T-helper 17 cell (primary cell): ENCODE measurements around the gene PGF. TPM values are rescaled to one million over a fixed set of nuclear protein-coding genes. Genes with fewer than 3 reads are reported as not detected.
A peak's percentile ranks its signal among the peaks of the same experiment; 100 is the strongest.

Experiments used
- ATAC-seq: fragments of 150-1000 bp; cut with Tn5 transposase; 2 replicates; pipeline ENCODE4 v1.10.0; 2021; ENCODE audit warnings: mild to moderate bottlenecking, moderate library complexity
- DNase-seq, 3 donors: peaks; one replicate each; pipeline versions ENCODE4 v3.0.0 to v3.0.0-alpha.2; 2020 to 2021
- H3K9me3 ChIP-seq: one replicate; pipeline ENCODE4 v1.7.0; 2013; ENCODE audit warnings: low read length, mild to moderate bottlenecking; ENCODE audit not compliant: control insufficient read depth, poor library complexity, severe bottlenecking
- H3K27ac Mint-ChIP-seq: one replicate; pipeline ENCODE4 v1.8.0; 2022; ENCODE audit warnings: mild to moderate bottlenecking, moderate library complexity, mixed read lengths
- H3K27me3 Mint-ChIP-seq: one replicate; pipeline ENCODE4 v1.8.0; 2022; ENCODE audit warnings: mixed read lengths
- H3K36me3 Mint-ChIP-seq: one replicate; pipeline ENCODE4 v1.8.0; 2022; ENCODE audit warnings: low read depth, mixed read lengths
- H3K4me1 Mint-ChIP-seq: one replicate; pipeline ENCODE4 v1.8.0; 2022; ENCODE audit warnings: mild to moderate bottlenecking, mixed read lengths
- H3K4me3 Mint-ChIP-seq: one replicate; pipeline ENCODE4 v1.8.0; 2022; ENCODE audit warnings: mild to moderate bottlenecking, moderate library complexity, mixed read lengths
- total RNA-seq, 4 donors: library from RNA in 2 of 4; stranded (reverse) in 2 of 4; gene quantifications; one replicate each; pipeline ENCODE4 v1.2.3 and lab custom pipeline; 2022 to 2026

PGF gene
- total RNA-seq, 2 donors from 2014 or later = not detected

DNA sequence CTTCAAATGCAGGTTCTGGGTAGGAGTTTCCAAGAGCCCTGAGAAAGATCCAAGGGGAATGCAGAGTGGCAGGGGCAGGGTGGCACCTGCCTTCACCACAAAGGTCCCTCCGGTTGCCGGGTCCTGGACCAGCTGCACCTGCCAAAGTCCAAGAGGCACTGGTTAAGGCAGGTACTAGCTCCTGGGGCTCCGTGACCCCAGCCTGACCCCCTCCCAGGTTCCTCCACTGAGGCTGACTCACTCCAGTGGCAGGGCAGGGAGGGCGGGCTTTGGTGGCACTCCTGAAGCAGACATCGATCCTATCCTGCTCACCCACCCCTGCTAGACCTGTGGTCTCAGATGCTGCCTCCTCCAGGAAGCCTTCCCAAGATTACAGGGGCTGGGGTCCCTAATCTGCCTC, 43.7 kb downstream of the PGF start:
- Mint-ChIP-seq H3K27ac (no peak overlapping the region), H3K27me3 (no peaks in the 10 kb centered on the region), H3K4me3 (no peak overlapping the region), H3K4me1 (no peaks in the 10 kb centered on the region), H3K36me3 (no peaks in the 10 kb centered on the region)
- ATAC-seq (no peak), DNase-seq (no peak)
- no peaks in the 10 kb centered on the region for H3K9me3 ChIP-seq

DNA sequence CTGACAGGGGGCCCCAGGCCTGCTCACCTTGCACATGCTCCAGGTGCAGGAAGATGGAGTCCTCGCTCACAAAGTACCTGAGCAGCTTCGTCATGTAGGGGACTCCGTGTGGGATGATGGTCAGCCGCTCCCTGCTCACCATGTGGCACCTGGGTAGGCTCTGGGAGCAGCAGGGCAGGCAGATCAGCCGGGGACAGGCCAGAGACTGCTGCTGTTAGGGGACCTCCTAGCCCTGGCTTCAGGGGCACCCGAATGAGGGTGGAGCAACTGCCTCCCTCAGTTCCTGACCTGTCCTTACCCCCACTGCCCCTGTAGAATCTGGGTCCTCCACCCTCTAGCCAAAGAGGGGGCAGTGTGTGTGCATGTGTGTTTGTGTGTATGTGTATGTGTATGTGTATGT, 44.2 kb downstream of the PGF start:
- H3K27me3 Mint-ChIP-seq = no peaks in the 10 kb centered on the region
- no peak for ATAC-seq
- H3K4me1 Mint-ChIP-seq = no peaks in the 10 kb centered on the region
- H3K4me3 Mint-ChIP-seq = no peak overlapping the region
- no peak for DNase-seq
- no peaks in the 10 kb centered on the region for H3K36me3 Mint-ChIP-seq
- no peaks in the 10 kb centered on the region for H3K9me3 ChIP-seq
- H3K27ac Mint-ChIP-seq = no peak overlapping the region

DNA sequence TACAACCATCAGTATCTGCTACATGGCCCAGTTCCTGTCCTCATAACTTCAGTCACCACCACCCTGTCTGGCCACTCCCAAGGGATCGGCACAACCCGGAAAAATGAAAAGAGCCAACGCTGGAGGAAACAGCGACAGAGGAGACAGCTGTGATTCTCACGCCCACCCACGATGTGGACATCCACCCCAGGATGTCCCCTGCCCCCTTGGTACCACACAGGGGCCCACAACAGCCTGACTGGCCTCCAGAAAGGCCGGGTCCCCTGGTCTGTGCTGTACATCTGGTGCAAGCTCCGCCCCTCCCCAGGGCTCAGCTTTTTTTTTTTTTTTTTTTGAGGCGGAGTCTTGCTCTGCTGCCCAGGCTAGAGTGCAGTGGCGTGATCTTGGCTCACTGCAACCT, 44.8 kb downstream of the PGF start:
- DNase-seq = no peak
- no peak overlapping the region for H3K27ac Mint-ChIP-seq
- ATAC-seq = no peak
- H3K4me1 Mint-ChIP-seq = no peaks in the 10 kb centered on the region
- no peaks in the 10 kb centered on the region for H3K27me3 Mint-ChIP-seq
- H3K9me3 ChIP-seq = no peaks in the 10 kb centered on the region
- no peaks in the 10 kb centered on the region for H3K36me3 Mint-ChIP-seq
- no peak overlapping the region for H3K4me3 Mint-ChIP-seq

DNA sequence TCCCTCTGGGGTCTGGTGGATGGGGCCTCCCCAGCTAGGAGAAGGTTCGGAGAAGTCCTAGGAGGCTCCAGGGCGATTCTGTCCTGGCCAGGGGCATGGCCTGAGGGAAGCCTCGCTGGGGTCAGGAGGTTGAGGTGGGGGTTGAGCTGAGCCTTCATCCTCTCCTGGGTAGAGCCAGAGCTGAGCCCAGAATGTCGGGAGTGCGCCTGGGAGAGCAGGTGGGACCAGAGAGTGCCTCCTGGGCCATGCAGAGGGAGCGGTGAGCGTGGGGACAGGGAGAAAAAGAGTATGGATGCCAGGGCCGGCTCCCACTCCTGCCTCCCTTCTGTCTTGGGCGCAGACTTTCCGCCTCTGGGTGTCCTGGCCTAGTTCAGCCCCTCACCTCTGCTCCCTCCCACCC, 45.5 kb downstream of the PGF start:
- H3K4me3 Mint-ChIP-seq = no peak overlapping the region
- no peaks in the 10 kb centered on the region for H3K36me3 Mint-ChIP-seq
- H3K27me3 Mint-ChIP-seq = no peaks in the 10 kb centered on the region
- no peak for DNase-seq
- no peaks in the 10 kb centered on the region for H3K4me1 Mint-ChIP-seq
- no peaks in the 10 kb centered on the region for H3K9me3 ChIP-seq
- no peak for ATAC-seq
- no peak overlapping the region for H3K27ac Mint-ChIP-seq

DNA sequence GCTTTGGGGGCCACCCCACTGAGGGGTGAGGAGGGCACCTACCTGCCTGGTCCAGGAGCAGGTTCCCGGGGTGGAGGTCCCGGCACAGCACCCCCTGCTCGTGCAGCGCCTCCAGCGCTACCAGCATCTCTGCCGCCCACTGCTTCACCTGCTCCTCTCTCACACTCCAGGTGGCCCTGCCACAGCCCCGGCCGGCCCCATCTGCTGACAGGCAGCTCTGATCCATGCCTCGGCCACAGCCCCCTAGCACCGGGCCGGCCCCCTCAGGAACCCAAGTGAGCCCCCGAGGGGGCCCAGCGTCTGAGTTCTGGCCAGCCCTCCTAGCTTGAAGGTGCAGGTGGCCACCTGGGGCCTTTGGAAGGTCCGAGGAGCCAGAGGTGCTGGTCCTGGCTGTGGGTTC, 45.9 kb downstream of the PGF start:
- Mint-ChIP-seq H3K27ac (no peak overlapping the region), H3K4me3 (no peak overlapping the region), H3K4me1 (no peaks in the 10 kb centered on the region), H3K36me3 (no peaks in the 10 kb centered on the region), H3K27me3 (no peaks in the 10 kb centered on the region)
- H3K9me3 ChIP-seq = no peaks in the 10 kb centered on the region
- no peak for ATAC-seq
- no peak for DNase-seq

DNA sequence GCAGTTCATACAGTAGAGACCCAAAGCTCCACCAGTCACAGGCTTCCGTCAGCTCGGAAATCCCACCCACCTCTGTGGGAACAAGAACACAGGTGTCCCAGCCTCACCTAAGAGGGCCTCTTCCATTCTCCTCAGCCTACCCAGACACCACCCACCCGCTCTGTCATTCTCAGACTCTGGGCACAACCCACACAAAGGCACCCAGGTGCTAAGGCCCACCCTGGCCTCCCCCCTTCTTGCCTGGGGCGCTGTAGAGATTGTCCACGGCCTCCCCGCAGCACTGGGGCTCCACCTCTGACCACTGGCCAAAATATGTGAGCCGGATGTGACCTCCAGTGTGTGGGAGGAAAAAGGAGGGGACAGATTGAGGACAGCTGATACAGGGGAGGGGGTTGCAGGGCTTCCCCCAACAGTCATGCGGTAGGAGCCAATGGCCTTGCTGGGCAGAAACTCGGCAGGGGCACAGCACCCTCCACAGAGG, 46.5 kb downstream of the PGF start:
- no peaks in the 10 kb centered on the region for H3K4me1 Mint-ChIP-seq
- no peak overlapping the region for H3K27ac Mint-ChIP-seq
- no peaks in the 10 kb centered on the region for H3K27me3 Mint-ChIP-seq
- ATAC-seq (no peak), DNase-seq (no peak)
- H3K4me3 Mint-ChIP-seq = no peak overlapping the region
- no peaks in the 10 kb centered on the region for H3K9me3 ChIP-seq
- H3K36me3 Mint-ChIP-seq = no peaks in the 10 kb centered on the region

DNA sequence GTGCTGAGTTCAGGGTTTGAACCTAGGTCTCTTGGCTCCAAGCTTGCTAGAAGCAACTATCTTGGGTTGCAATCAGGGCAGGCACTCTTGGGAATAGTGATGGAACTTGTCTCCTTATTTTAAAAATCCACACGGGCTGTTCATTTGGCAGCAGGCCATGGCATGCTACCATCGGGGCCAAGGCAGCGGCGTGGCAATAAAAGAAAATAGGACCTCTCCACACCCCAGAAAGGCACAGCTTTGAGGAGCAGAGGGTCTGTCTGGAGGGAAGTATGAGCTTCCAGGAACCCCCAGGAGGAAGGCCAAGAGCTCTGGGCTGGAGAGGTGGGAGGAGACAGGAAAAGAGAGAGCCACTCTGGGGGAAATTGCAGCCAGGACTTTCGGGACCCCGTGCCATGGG, 47.7 kb downstream of the PGF start:
- no peak for ATAC-seq
- no peak overlapping the region for H3K4me3 Mint-ChIP-seq

DNA sequence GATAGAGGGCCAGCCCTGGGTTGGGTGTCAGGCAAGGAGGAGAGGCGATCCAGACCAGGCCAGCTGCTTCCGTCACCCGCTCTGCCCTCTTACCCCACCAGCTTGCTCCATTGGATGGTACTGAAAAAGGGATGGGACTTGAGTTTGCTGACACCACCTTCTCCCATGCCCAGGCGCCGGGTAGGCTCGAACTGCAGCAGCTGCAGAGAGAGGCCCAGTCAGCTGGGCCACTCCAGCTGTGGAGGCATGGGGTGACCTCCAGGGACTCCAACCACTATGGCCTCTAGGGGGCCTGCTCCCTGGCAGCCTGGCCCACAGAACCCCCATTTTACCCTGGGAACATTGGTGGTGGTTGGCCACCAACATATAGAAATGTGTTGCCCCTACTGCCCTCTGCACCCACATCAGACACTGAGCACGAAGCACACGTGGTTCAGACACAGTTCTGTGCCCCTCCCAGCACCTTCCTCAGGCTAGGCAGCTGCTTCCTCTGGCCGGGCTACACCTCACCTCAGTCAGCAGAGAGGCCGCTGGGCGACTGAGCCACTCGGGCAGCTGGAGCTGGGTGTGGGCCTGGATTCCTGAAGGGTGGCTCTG, 48.4 kb downstream of the PGF start:
- no peak for ATAC-seq
- peaks cover 3% of the 10 kb centered on the region for H3K4me1 Mint-ChIP-seq
- no peaks in the 10 kb centered on the region for H3K27me3 Mint-ChIP-seq
- H3K4me3 Mint-ChIP-seq = no peak overlapping the region
- H3K36me3 Mint-ChIP-seq = no peaks in the 10 kb centered on the region
- DNase-seq = no peak
- H3K27ac Mint-ChIP-seq = peak overlapping the region; percentile 45
- H3K9me3 ChIP-seq = no peaks in the 10 kb centered on the region

More for the DNA sequence above, 47.7 kb downstream of the PGF start:
- DNase-seq = no peak
- Mint-ChIP-seq H3K4me1 (peaks cover 3% of the 10 kb centered on the region), H3K36me3 (no peaks in the 10 kb centered on the region), H3K27me3 (no peaks in the 10 kb centered on the region), H3K27ac (peak overlapping the region; percentile 45)
- no peaks in the 10 kb centered on the region for H3K9me3 ChIP-seq

DNA sequence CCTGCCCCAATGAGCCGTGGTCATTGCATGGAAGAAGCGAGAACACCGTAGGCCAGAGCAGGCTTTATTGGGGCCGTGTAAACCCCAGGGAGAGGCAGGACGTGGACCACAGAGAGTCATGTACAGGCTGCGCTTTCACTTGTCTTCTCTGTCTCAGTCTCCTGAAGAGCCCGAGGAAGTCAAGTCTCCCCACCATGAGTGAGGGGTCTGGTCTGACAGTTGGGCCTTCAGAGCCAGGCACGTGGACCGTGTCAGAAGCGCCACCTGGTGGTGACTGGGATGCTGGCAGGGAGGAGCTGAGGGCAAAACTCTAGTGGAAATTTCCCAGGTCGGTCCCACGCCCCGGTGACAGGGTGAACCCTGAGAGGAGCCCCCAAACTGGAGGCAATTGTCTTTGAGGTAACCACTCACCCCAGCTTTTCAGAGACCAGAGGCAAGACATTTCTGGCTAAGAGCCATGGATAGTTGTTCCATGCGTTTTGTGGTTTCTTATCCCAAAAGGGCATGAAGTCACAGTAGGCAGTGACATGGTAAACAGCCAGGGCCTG, 49.7 kb downstream of the PGF start:
- peak; percentile 75 for ATAC-seq
- Mint-ChIP-seq H3K27me3 (no peaks in the 10 kb centered on the region), H3K27ac (peak overlapping the region; percentile 47), H3K36me3 (no peaks in the 10 kb centered on the region), H3K4me1 (peaks cover 3% of the 10 kb centered on the region), H3K4me3 (no peak overlapping the region)
- DNase-seq = peak; percentile 65 to 83 (median 69)
- no peaks in the 10 kb centered on the region for H3K9me3 ChIP-seq

DNA sequence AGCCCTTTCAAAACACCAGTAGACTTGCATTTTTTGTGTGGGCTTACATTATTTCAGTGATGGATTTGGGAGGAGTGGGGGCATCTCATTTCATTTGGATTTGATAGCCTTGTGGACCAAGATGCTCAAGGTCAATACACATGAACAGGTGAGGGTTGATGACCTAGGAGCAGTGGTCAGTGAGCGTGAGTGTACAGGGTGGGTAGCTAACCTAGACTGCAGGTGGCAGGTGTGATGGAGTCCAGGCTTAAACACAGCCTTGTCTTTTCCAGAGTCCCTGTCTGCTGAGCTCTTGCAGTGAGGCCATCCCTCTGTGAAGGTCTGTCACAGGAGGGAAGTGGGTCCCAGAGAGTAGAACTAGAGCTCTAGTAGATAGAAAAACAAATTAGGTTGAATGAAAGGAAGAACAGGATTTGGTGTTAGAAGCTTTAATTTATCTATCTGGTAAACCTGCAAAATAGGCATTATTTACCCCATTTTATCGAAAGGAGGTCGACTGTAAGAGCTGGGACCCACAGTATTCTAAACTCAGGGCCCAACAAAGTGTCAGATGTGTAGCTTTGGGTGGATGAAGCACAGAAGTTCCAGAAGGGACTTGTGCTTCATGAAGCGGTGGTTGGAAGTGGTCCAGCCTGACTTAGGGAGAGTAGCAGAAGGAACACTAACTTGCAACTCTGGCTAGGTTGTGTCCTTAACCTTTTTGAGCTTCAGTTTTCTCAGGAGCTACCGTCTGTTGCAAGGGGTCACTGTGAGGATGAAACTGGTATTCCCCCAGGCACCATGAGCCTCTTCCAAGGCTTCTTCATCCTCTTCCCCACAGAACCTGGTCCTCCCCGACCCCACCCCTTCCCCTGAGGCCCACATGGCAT, 50.5 kb downstream of the PGF start:
- Mint-ChIP-seq H3K27ac (peak overlapping the region; percentile 47), H3K27me3 (no peaks in the 10 kb centered on the region), H3K4me1 (peaks cover 3% of the 10 kb centered on the region), H3K36me3 (peaks cover 3% of the 10 kb centered on the region), H3K4me3 (no peak overlapping the region)
- no peaks in the 10 kb centered on the region for H3K9me3 ChIP-seq
- DNase-seq = no peak
- ATAC-seq = no peak

DNA sequence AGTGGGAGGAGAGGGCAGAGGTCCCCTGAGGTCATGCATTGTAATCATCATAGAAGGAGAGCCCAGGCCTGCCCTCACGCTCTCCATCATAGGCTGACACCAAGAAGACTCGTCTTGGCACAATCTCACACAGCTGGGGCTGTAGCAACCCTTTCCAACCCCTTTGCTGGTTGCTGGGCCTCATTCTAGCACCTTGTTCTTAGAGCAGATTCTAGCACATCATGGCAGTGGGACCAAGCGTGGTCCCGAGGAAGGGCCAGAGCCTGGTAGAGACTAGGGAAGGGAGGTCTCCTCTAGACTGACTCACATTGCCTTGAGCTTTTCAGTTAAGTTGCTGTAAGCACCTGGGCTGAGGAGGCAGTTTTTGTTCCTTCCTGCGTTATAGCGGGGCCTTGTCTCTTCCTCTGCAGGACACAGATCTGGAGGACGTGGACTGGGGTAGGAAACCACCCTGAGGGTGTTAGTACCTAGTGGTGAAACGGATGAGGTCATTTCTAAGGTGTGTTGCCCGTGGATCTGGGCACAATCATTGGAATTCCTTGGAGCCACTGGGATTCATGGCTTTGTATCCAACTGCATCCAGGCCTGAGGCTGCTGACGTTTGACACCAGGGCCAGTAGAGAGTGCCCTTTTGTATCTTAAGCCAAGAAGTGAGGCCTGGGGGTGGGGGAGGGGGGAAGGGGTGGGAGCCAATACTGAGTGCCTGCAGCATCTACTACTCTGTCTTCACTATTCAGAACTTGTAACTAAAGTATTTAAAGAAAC, 52.3 kb downstream of the PGF start:
- Mint-ChIP-seq H3K36me3 (peaks cover 10% of the 10 kb centered on the region), H3K27ac (peak overlapping the region; percentile 62), H3K4me3 (no peak overlapping the region), H3K4me1 (peaks cover 7% of the 10 kb centered on the region), H3K27me3 (no peaks in the 10 kb centered on the region)
- no peak for ATAC-seq
- no peak for DNase-seq
- no peaks in the 10 kb centered on the region for H3K9me3 ChIP-seq

DNA sequence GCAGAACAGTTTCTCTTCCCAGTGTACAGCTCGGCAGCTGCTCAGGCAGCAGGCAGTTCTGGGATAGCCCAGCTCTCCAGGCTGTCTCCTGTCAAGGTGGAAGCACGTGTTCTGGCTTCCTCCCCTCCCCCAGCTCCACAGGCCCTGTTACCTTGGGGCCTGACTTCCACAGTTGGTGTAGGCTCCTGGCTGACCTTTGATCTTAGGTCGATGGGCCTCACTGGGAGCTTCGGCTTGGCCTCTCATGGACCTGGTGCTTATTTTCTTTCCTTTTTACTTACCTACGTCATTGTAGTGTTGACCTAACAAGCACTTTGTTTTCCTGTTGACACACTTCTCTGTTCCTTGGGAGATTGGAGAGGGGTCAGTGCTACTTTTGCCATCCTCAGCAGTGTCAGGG, 56.7 kb downstream of the PGF start:
- no peak for ATAC-seq
- no peaks in the 10 kb centered on the region for H3K27me3 Mint-ChIP-seq
- peaks cover 14% of the 10 kb centered on the region for H3K36me3 Mint-ChIP-seq
- no peaks in the 10 kb centered on the region for H3K9me3 ChIP-seq
- no peak overlapping the region for H3K4me3 Mint-ChIP-seq
- no peak overlapping the region for H3K27ac Mint-ChIP-seq
- no peak for DNase-seq
- H3K4me1 Mint-ChIP-seq = peaks cover 12% of the 10 kb centered on the region

DNA sequence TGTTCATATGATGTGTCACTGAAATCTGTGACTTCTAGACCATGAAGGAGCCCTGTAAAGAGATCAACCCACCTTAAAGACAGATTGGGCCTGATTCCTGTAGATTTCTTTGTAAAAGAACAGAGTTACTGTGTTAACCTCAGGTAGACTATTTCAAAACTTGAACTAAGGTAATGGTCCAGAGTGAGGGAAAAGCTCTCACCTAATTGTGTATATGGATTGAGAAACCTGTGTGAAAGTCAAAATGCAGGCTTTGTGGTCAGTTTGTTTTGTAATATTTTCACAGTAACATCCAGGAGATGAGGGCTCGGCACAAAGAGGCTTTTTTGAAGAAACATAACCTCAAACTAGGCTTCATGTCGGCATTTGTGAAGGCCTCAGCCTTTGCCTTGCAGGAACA, 57.3 kb downstream of the PGF start:
- H3K4me1 Mint-ChIP-seq = peaks cover 12% of the 10 kb centered on the region
- ATAC-seq (no peak), DNase-seq (no peak)
- no peaks in the 10 kb centered on the region for H3K27me3 Mint-ChIP-seq
- no peaks in the 10 kb centered on the region for H3K9me3 ChIP-seq
- H3K27ac Mint-ChIP-seq = no peak overlapping the region
- H3K36me3 Mint-ChIP-seq = peaks cover 14% of the 10 kb centered on the region
- H3K4me3 Mint-ChIP-seq = no peak overlapping the region
